BJ (cell line): Measurements from ENCODE around the gene FBXW12. TPM values are rescaled to one million over a fixed set of nuclear protein-coding genes. Genes with fewer than 3 reads are reported as not detected.
"Not testable (repeated sequence)": the region's sequence is repeated elsewhere in the genome, so short reads cannot be mapped to it uniquely, and the experiment has no call there.

Experiments
- CTCF ChIA-PET: fragments of 350-600 bp; formaldehyde crosslinking; extraction: SDS; loops from one replicate; lab custom pipeline; 2021; ENCODE audit warnings: antibody characterized with exemption, inconsistent platforms; lab: Yijun Ruan, JAX
- POLR2A ChIA-PET: fragments of 300-600 bp; sonication (Branson Sonifier 250); formaldehyde crosslinking; extraction: SDS; loops from one replicate; lab custom pipeline; 2021; ENCODE audit warnings: antibody characterized with exemption; lab: Charles Lee
- DNase-seq: peaks from one replicate; pipeline ENCODE4 v3.0.0-alpha.2; 2011; ENCODE audit warnings: low read depth
- H3K27me3 ChIP-seq: 2 replicates; pipeline ENCODE4 v1.6.0; 2011; ENCODE audit warnings: low read length; ENCODE audit not compliant: control insufficient read depth, insufficient read depth
- H3K36me3 ChIP-seq: 2 replicates; pipeline ENCODE4 v1.5.1; 2011; ENCODE audit warnings: low read length; ENCODE audit not compliant: control insufficient read depth, insufficient read depth
- H3K4me3 ChIP-seq: 2 replicates; pipeline ENCODE4 v1.5.1; 2011; ENCODE audit warnings: low read depth, mild to moderate bottlenecking, control low read depth, low read length
- CTCF ChIP-seq: IDR thresholded peaks from 2 replicates; pipeline ENCODE4 v1.5.1; 2011; ENCODE audit warnings: low read depth, mild to moderate bottlenecking, control low read depth, inconsistent platforms, low read length, moderate library complexity; ENCODE audit not compliant: insufficient read depth
- polyA minus RNA-seq: library from RNA; depleted of rRNA, polyadenylated mRNA; stranded (reverse); fragments of >200 nt; gene quantifications from 2 replicates; pipeline ENCODE4 v1.2.3, GENCODE V29; 2011; rRNA and poly(A)+ RNA removed
- polyA plus RNA-seq: library from polyadenylated mRNA; depleted of rRNA; stranded (reverse); fragments of >200 nt; gene quantifications from 2 replicates; pipeline ENCODE4 v1.2.3, GENCODE V29; 2011; rRNA removed

The FBXW12 gene
- polyA plus RNA-seq (not detected in 2 replicates), polyA minus RNA-seq (not detected in 2 replicates)

- Histone ChIP-seq H3K36me3 (no peaks in the 10 kb centered on the region), H3K4me3 (no peak within 1 kb of the TSS), H3K27me3 (peaks cover 13% of the 10 kb centered on the region)
- ChIA-PET CTCF (interaction anchor here (1.5 kb wide), 1 partner anchor 87 kb away, joined by 3 read pairs; no protein-coding TSS in a partner anchor), POLR2A (no interaction called here)
- no peak for DNase-seq
- no peak for TF ChIP-seq CTCF
Observed at GRCh38 chr3:48371651-48372376, at the start of gene FBXW12. TSS of gene FBXW12 (plus strand) at chr3:48372219. CDS start at chr3:48372768, 549 bp downstream.

- DNase-seq, H3K36me3 ChIP-seq, H3K4me3 ChIP-seq, CTCF ChIA-PET, POLR2A ChIA-PET: not testable (repeated sequence)
- peaks cover 20% of the 10 kb centered on the region for H3K27me3 ChIP-seq
Observed at GRCh38 chr3:48331706-48332435, 40.1 kb upstream of the FBXW12 start.

- peaks cover 15% of the 10 kb centered on the region for H3K27me3 ChIP-seq
- H3K4me3 ChIP-seq, CTCF ChIA-PET, DNase-seq, H3K36me3 ChIP-seq, POLR2A ChIA-PET: not testable (repeated sequence)
Observed at GRCh38 chr3:48333346-48334245, 38.4 kb upstream of the FBXW12 start, which contains the start of gene SPINK8. TSS of gene SPINK8 (minus strand) at chr3:48333661. CDS start at chr3:48328341, 5,320 bp downstream.

- no peak overlapping the region for H3K4me3 ChIP-seq
- TF ChIP-seq CTCF: no peak
- no peak for DNase-seq
- CTCF ChIA-PET: no interaction called here
- POLR2A ChIA-PET: no interaction called here
- peaks cover 15% of the 10 kb centered on the region for H3K27me3 ChIP-seq
- H3K36me3 ChIP-seq: no peaks in the 10 kb centered on the region
Observed at GRCh38 chr3:48334605-48335004, 37.4 kb upstream of the FBXW12 start.

- DNase-seq, POLR2A ChIA-PET, H3K36me3 ChIP-seq, H3K4me3 ChIP-seq: not testable (repeated sequence)
- CTCF ChIA-PET: interaction anchor here (0.6 to 0.8 kb wide), 2 partner anchors 32 to 88 kb away, joined by 3 read pairs; no protein-coding TSS in a partner anchor
- H3K27me3 ChIP-seq: peaks cover 16% of the 10 kb centered on the region
Observed at GRCh38 chr3:48335286-48335685, 36.7 kb upstream of the FBXW12 start.

- DNase-seq, H3K36me3 ChIP-seq, POLR2A ChIA-PET, H3K4me3 ChIP-seq, CTCF ChIA-PET: not testable (repeated sequence)
- peaks cover 15% of the 10 kb centered on the region for H3K27me3 ChIP-seq
Observed at GRCh38 chr3:48337536-48337935, 34.5 kb upstream of the FBXW12 start.
